HG02870 (cell line): ENCODE measurements around the gene STX5.
"Not testable (repeated sequence)": the region's sequence is repeated elsewhere in the genome, so short reads cannot be mapped to it uniquely, and the experiment has no call there.

Experiments used
- ATAC-seq: cut with Tn5 transposase; IDR thresholded peaks from one replicate; pipeline ENCODE4 v1.9.1; 2021; ENCODE audit warnings: mild to moderate bottlenecking, moderate library complexity; ENCODE audit not compliant: unreplicated experiment

The STX5 gene

GRCh38 chr11:62788991-62789390 is 42.9 kb downstream of the STX5 start:
- ATAC-seq: no peak

GRCh38 chr11:62787005-62787759 is 44.7 kb downstream of the STX5 start, which contains the start of gene TMEM179B:
TMEM179B (plus strand) TSS chr11:62787402; CDS start chr11:62787432, 30 bp downstream.
- ATAC-seq: peak; percentile 62

GRCh38 chr11:62786318-62787004 is 45.4 kb downstream of the STX5 start:
- peak; percentile 60 for ATAC-seq

- ATAC-seq: no peak
Observed at GRCh38 chr11:62782753-62783152, 49.1 kb downstream of the STX5 start.

- no peak for ATAC-seq
Observed at GRCh38 chr11:62778441-62778840, 53.4 kb downstream of the STX5 start.

- no peak for ATAC-seq
Observed at GRCh38 chr11:62777389-62777788, 54.5 kb downstream of the STX5 start.

- ATAC-seq: no peak
Observed at GRCh38 chr11:62775646-62776045, 56.2 kb downstream of the STX5 start.

- ATAC-seq: no peak
Observed at GRCh38 chr11:62774407-62774806, 57.4 kb downstream of the STX5 start.

GRCh38 chr11:62771144-62772021 is 60.5 kb downstream of the STX5 start, which contains the start of gene TAF6L:
TAF6L (plus strand) TSS chr11:62771396; CDS start chr11:62775784, 4,388 bp downstream.
- peak; percentile 79 for ATAC-seq

GRCh38 chr11:62770778-62771143 is 61.1 kb downstream of the STX5 start:
- ATAC-seq: no peak

- ATAC-seq: not testable (repeated sequence)
Observed at GRCh38 chr11:62760867-62761227, 71.0 kb downstream of the STX5 start.

GRCh38 chr11:62757846-62758788 is 73.7 kb downstream of the STX5 start:
- ATAC-seq: no peak
